ENCODE measurements around the gene CCDC63.

The CCDC63 gene

DNA sequence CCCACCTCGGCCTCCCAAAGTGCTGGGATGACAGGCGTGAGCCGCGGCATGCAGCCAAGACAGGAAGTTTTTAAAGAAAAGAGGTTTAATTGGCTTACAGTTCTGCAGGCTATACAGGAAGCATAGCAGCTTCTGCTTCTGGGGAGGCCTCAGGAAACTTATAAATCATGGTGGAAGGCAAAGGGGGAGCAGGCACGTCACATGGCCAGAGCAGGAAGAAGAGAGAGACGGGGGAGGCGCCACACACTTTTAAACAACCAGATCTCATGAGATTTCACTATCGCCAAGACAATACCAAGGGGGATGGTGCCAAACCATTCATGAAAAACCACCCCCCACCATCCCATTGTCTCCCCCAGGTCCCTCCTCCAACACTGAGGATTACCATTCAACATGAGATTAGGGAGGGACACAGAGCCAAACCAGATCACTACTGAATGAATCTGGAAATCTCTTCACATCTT is 14.1 kb downstream of the CCDC63 start:
- no peak for DNase-seq (ENCODE audit: low read depth)
- TF ChIP-seq, protein P1, sequence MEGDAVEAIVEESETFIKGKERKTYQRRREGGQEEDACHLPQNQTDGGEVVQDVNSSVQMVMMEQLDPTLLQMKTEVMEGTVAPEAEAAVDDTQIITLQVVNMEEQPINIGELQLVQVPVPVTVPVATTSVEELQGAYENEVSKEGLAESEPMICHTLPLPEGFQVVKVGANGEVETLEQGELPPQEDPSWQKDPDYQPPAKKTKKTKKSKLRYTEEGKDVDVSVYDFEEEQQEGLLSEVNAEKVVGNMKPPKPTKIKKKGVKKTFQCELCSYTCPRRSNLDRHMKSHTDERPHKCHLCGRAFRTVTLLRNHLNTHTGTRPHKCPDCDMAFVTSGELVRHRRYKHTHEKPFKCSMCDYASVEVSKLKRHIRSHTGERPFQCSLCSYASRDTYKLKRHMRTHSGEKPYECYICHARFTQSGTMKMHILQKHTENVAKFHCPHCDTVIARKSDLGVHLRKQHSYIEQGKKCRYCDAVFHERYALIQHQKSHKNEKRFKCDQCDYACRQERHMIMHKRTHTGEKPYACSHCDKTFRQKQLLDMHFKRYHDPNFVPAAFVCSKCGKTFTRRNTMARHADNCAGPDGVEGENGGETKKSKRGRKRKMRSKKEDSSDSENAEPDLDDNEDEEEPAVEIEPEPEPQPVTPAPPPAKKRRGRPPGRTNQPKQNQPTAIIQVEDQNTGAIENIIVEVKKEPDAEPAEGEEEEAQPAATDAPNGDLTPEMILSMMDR (IDR thresholded peaks at IDR 0.05; ENCODE audit: control insufficient read depth, extremely low read depth, insufficient read depth): no peak
- H3K4me3 ChIP-seq (ENCODE audit: low read depth, low read length): no peak overlapping the region

DNA sequence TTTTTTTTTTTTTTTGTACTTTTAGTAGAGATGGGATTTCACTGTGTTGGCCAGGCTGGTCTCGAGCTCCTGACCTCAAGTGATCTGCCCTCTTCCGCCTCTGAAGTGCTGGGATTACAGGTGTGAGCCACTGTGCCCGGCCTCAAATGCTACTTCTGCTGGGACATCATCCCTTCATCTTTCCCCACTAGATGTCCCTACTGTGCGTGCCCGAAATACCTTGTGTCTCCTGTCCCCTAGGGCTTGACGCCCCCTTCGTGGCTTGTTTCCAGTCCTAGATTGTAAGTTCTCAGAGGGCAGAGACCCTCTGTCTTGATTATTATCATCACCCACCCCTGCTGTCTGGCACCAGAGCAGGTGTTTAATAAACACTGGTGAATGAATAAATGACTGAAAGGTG is 14.9 kb downstream of the CCDC63 start:
- H3K4me3 ChIP-seq (ENCODE audit: low read depth, low read length): no peak overlapping the region
- no peak for DNase-seq (ENCODE audit: low read depth)
- TF ChIP-seq, protein P1 (IDR thresholded peaks at IDR 0.05; ENCODE audit: control insufficient read depth, extremely low read depth, insufficient read depth): 0 out of 2 replicates have a peak, but pooled peaks have one; percentile 8

DNA sequence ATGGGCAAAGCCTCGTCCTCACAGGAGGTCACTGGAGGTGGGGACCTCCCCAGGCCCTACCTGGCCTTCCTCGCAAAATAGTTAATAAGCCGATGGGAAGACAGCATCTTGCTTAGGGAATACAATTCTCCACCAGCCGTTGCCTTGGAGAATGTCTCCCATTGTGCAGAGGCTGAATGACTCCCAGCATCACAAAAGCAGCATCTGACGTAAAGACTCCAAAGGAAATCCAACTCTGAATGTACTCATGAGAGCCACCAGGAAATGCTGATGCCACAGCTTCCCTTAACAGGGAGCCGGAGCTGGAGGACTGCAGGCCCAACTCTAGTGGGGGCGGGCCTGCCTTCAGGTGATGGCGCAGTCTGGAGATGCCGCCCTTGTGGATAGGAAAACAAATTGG is 15.5 kb downstream of the CCDC63 start:
- no peak overlapping the region for H3K4me3 ChIP-seq (ENCODE audit: low read depth, low read length)
- no peak for DNase-seq (ENCODE audit: low read depth)
- TF ChIP-seq, protein P1 (IDR thresholded peaks at IDR 0.05; ENCODE audit: control insufficient read depth, extremely low read depth, insufficient read depth): no peak

DNA sequence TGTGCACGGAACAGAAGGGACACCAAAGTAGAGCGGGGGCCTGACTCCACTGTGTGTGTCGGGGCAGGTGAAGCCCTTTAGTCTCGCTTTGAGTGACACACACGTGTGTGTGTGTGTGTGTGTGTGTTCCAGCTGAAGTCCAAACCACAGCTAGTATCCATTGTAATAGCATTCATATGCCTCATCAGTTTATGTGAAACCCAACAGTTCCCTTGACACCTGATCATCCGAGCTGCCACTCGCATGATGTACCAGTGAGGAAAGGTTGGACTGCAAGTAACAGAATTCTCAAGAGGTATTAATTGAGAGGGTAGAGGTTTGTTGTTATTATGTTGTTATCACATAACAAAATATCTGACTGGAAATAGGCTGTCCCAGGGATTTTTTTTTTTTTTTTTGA is 16.4 kb downstream of the CCDC63 start:
- TF ChIP-seq, protein P1 (IDR thresholded peaks at IDR 0.05; ENCODE audit: control insufficient read depth, extremely low read depth, insufficient read depth): no peak
- DNase-seq (ENCODE audit: low read depth): no peak
- no peak overlapping the region for H3K4me3 ChIP-seq (ENCODE audit: low read depth, low read length)

DNA sequence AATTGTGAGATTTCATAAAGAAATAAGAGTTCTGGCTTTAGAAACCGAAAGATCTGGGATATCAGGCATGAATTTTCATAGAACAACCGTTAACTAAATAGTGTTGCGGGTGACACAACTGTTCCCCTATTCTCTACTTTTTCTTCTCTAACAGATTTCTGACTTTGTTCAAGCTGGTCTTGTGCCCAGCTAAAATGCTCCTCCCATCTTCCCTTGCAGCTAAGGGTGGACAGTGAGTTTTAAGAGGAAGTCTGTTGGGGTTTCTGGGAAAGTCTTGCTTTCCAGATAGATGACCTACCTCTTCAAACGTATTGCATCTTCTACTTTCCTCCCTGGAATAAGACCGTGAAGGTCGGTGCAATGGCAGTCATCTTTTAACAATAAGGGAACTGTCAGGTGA is 18.7 kb downstream of the CCDC63 start:
- TF ChIP-seq, protein P1 (IDR thresholded peaks at IDR 0.05; ENCODE audit: control insufficient read depth, extremely low read depth, insufficient read depth): no peak
- H3K4me3 ChIP-seq (ENCODE audit: low read depth, low read length): no peak overlapping the region

DNA sequence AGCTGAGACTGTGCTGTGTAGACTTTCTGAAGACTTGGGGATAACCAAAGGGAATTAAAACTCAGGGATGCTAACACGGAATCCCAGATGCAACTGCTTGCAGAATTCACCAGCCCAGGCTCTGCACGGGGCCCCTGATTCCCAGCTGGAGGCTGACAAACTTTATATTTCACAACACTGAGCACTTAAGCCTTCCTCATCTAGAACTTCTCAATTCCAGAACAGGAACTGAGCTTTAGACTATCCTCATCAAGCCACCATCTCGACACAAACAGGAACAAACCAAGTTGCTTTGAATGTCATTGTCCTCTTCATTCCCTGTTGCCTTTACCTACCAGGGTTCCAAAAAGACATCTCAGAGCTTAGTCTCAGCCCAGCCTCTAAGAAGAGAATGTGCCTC is 22.2 kb downstream of the CCDC63 start:
- no peak overlapping the region for H3K4me3 ChIP-seq (ENCODE audit: low read depth, low read length)
- DNase-seq (ENCODE audit: low read depth): no peak
- TF ChIP-seq, protein P1 (IDR thresholded peaks at IDR 0.05; ENCODE audit: control insufficient read depth, extremely low read depth, insufficient read depth): no peak

More for the DNA sequence above, 18.7 kb downstream of the CCDC63 start:
- no peak for DNase-seq (ENCODE audit: low read depth)

DNA sequence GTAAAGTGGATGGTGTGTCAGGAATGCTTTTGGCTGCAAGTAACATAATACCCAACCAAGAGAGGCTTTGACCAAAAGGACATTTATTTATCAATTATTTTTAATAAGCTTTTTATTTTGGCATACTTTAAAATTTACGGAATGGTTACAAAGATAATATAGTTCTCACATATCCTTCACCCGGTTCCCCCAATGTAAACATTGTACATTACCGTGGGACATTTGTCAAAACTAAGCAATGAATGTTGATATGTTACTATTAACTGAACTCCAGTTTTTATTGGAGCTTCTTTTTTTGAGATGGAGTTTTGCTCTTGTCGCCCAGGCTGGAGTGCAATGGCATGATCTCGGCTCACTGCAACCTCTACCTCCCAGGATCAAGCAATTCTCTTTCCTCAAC is 23.0 kb downstream of the CCDC63 start:
- TF ChIP-seq, protein P1 (IDR thresholded peaks at IDR 0.05; ENCODE audit: control insufficient read depth, extremely low read depth, insufficient read depth): no peak
- no peak for DNase-seq (ENCODE audit: low read depth)

More for the DNA sequence above, 23.0 kb downstream of the CCDC63 start:
- no peak overlapping the region for H3K4me3 ChIP-seq (ENCODE audit: low read depth, low read length)

Data from LNCaP clone FGC (cell line).